ENCODE measurements around the gene MYH7.

The MYH7 gene

DNA sequence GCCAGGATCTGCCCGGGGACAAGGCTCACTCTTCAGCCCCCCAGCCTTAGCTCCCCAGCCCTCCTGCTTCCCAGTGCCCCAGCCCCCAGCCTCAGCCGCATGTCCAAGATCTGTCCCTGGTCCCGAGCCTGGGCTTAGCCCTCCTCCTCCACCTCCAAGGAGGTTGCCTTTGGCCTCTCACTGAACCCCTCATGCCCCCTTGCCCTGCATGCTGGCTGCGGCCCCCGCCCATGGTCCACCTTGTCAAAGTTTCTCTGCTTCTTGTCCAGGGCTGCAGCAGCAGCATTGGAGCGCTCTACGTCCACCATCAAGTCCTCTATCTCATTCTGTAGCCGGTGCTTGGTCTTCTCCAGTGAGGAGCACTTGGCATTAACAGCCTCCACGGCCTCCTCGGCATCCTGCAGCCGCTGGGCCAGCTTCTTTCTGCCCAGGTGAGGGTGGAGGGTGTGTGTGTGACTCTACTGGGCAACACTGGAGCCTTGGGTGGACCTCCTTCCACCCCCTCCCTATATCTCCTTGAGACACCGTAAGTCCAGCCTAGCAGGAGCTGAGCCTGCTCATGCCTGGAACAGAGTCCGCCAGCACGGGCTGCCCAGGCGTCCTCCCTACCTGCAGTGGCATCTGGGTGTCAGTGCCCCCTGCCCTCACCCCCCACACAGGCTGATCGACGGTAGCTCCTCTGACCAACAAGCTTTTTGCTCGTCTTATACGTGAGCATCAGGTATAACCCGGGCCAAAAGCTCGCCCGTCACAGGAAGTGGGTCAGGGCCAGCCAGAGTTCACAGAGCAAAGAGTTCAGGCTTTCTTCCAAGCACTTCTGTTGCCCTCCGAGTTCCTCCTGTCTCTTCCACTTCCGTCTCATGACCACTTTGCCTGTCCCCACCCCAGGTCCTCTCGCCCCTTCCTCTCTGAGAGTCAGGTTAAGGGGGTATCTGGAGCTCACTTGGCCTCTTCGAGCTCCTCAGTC is 47.3 kb downstream of the MYH7 start:
- TF ChIP-seq, protein P1, sequence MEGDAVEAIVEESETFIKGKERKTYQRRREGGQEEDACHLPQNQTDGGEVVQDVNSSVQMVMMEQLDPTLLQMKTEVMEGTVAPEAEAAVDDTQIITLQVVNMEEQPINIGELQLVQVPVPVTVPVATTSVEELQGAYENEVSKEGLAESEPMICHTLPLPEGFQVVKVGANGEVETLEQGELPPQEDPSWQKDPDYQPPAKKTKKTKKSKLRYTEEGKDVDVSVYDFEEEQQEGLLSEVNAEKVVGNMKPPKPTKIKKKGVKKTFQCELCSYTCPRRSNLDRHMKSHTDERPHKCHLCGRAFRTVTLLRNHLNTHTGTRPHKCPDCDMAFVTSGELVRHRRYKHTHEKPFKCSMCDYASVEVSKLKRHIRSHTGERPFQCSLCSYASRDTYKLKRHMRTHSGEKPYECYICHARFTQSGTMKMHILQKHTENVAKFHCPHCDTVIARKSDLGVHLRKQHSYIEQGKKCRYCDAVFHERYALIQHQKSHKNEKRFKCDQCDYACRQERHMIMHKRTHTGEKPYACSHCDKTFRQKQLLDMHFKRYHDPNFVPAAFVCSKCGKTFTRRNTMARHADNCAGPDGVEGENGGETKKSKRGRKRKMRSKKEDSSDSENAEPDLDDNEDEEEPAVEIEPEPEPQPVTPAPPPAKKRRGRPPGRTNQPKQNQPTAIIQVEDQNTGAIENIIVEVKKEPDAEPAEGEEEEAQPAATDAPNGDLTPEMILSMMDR (IDR thresholded peaks at IDR 0.05): no peak

- TF ChIP-seq, protein P1 (IDR thresholded peaks at IDR 0.05): no peak
These were observed 48.5 kb downstream of the MYH7 start for GRCh38 chr14:23386999-23387398.

DNA sequence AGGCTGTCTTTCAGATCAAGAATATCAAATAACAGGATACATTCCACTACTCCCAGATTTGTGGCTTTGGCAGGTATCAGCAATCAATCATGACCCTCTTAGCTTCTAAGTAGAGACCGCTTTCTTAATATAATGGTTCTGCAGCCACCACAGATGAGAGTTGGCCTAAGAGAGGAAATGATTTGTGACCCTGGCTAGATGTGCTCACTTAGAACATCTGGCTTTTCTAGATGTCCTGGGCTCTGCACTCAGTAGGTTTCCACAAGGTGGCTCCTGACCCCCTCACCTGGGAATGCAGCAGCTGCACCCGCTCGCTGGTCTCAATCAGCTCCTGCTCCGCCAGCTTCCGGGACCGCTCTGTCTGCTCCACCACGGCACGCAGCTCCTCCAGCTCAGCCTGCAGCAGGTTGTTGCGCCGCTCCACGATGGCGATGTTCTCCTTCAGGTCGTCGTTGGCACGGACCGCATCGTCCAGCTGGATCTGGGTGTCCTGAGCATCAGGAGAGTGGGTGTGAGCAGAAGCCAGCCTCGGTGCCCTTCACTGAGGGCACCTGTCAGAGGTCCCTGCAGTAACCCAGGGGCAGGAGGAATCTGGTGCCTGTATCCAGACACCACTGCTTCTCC is 49.7 kb downstream of the MYH7 start:
- TF ChIP-seq, protein P1 (IDR thresholded peaks at IDR 0.05): no peak

DNA sequence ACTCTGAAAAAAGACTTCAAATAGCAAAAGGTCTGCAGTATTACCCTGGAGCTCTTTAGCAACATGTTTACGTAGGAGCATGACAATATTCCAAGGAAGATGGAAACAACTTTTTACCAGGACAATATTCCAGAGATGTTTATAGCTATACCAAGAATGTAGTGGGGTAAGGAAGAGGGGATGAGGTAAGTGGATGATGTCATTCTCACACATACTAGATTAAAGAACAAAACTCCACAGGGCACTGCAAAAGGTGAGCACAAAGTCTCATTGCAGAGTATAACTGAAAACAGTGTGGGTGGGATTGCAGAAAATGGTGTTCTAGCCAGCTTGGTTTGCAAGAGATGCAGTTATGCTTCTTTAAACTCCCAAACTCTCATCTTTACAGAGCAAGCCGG is 50.2 kb downstream of the MYH7 start:
- TF ChIP-seq, protein P1 (IDR thresholded peaks at IDR 0.05): no peak

- TF ChIP-seq, protein P1 (IDR thresholded peaks at IDR 0.05): no peak
These were observed 50.9 kb downstream of the MYH7 start for GRCh38 chr14:23384364-23385080.

DNA sequence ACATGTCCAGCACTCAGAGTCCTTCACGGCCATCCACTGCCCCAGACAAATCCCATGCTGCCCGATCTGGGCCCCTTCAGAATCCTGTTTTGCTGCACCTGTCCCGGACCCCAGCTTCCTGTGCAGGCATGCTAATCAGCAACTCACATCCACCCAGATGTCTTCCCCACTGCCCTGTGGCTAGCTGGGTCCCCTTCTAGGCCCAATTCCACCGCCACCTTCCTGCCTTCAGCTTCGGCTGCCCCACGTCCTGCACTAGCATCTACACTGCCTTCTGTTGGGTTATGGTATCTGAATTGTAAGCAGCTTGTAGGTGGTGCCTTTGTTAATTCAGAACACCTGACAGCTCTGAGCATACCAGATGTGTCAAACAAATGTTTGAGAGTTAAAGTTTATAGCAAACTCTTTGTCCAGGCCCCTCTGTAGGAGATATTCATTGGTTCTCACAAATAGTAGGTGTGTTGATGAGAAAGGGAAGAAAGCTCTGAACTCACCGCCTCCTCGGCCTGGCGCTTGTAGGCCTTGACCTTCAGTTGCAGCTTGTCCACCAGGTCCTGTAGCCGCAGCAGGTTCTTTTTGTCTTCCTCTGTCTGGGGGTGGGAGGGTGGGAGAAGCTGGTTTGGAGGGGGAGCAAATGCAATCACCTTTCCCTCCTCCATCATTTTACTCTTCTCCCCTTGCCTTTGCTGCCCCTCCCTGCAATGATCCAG is 52.6 kb downstream of the MYH7 start:
- TF ChIP-seq, protein P1 (IDR thresholded peaks at IDR 0.05): no peak

DNA sequence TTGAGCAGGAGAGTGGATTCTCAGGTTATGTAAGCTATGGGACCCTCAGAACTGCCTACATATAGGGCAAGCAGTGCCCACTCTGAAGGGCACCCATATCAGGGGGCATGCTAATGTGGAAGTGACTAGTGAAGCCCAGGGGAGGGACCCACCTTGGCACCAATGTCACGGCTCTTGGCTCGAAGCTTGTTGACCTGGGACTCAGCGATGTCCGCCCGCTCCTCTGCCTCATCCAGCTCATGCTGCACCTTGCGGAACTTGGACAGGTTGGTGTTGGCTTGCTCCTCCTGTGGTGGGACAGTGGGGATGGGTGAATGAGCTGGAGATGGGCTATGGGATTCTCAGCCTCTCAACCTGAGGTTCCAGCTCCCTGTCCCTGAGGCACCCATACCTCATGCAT is 53.2 kb downstream of the MYH7 start:
- TF ChIP-seq, protein P1 (IDR thresholded peaks at IDR 0.05): no peak

Data from LNCAP (cell line).